Chondrocyte (in vitro differentiated cells): ENCODE measurements around the gene TDRD9. TPM values are rescaled to one million over a fixed set of nuclear protein-coding genes. Genes with fewer than 3 reads are reported as not detected.

Experiments
- DNase-seq: peaks from one replicate; pipeline ENCODE4 v3.0.0; 2021; ENCODE audit warnings: mixed read lengths, low spot score
- H3K27ac Mint-ChIP-seq: one replicate; pipeline ENCODE4 v1.8.0; 2021; ENCODE audit warnings: mild to moderate bottlenecking, moderate library complexity, mixed read lengths; ENCODE audit not compliant: unreplicated experiment
- H3K27me3 Mint-ChIP-seq: 2 replicates; pipeline ENCODE4 v1.8.0; 2021; ENCODE audit warnings: low read depth, mixed read lengths
- H3K36me3 Mint-ChIP-seq: 2 replicates; pipeline ENCODE4 v1.8.0; 2021; ENCODE audit warnings: low read depth, mixed read lengths
- H3K4me1 Mint-ChIP-seq: 2 replicates; pipeline ENCODE4 v1.8.0; 2021; ENCODE audit warnings: low read depth, mild to moderate bottlenecking, mixed read lengths
- H3K4me3 Mint-ChIP-seq: one replicate; pipeline ENCODE4 v1.8.0; 2021; ENCODE audit warnings: mild to moderate bottlenecking, moderate library complexity, mixed read lengths; ENCODE audit not compliant: unreplicated experiment
- H3K9me3 Mint-ChIP-seq: 2 replicates; pipeline ENCODE4 v1.8.0; 2021; ENCODE audit warnings: low read depth, mixed read lengths
- total RNA-seq: library from RNA; stranded (reverse); gene quantifications from 3 replicates; pipeline ENCODE4 v1.2.1, GENCODE V29; 2021
- TF ChIP-seq, protein P1 (sequence below): fragments of 200-600 bp; sonication (generic); IDR thresholded peaks from 2 replicates; pipeline ENCODE4 v1.5.0; 2021; ENCODE audit warnings: antibody characterized with exemption, mild to moderate bottlenecking, moderate library complexity

TDRD9 gene
- total RNA-seq, 1 donor from 2014 or later = not detected

DNA sequence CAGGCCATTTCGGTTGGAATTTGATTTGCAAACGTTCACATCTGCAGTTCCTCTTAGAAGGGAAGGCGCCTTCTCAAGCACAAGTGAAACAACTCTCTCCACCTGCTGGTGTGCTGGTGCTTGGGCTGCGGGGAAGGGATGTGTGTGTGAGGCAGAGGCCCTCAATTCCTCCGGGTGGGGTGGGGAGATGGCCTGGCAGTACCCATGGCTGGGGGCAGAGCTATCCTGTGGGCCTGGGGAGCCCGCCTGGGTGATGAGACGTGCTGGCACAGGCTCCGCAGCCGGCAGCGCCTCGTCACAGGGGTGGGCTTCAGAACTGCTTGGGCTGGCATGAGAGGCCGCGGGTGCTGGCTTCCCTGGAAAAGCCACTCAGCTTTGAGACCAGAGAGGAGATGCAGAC, 28.9 kb upstream of the TDRD9 start:
- peaks cover 2% of the 10 kb centered on the region for H3K36me3 Mint-ChIP-seq
- no peaks in the 10 kb centered on the region for H3K4me1 Mint-ChIP-seq
- no peak for DNase-seq
- no peaks in the 10 kb centered on the region for H3K9me3 Mint-ChIP-seq
- H3K27me3 Mint-ChIP-seq = peaks cover 2% of the 10 kb centered on the region
- no peak overlapping the region for H3K4me3 Mint-ChIP-seq
- TF ChIP-seq, protein P1, sequence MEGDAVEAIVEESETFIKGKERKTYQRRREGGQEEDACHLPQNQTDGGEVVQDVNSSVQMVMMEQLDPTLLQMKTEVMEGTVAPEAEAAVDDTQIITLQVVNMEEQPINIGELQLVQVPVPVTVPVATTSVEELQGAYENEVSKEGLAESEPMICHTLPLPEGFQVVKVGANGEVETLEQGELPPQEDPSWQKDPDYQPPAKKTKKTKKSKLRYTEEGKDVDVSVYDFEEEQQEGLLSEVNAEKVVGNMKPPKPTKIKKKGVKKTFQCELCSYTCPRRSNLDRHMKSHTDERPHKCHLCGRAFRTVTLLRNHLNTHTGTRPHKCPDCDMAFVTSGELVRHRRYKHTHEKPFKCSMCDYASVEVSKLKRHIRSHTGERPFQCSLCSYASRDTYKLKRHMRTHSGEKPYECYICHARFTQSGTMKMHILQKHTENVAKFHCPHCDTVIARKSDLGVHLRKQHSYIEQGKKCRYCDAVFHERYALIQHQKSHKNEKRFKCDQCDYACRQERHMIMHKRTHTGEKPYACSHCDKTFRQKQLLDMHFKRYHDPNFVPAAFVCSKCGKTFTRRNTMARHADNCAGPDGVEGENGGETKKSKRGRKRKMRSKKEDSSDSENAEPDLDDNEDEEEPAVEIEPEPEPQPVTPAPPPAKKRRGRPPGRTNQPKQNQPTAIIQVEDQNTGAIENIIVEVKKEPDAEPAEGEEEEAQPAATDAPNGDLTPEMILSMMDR = no peak
- no peak overlapping the region for H3K27ac Mint-ChIP-seq

DNA sequence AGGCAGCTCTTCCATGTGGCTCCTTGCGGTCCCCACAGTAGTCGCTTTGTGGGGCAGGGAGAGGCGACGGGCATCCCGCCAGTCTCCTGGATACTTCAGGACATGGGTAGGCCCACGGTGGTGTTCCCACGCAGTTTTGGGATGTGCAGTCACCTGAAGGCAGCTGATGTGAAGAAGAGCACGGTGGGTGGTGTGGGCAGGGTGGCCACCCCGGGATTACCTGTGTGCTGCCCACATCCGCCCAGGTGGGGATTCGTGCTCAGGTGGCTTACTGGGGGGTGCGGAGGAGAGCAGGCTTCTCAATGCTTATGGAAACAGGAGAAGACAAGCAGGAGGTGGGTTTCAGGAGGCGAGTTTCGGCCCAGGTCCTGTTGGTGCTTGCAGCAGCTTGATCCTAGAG, 28.4 kb upstream of the TDRD9 start:
- H3K4me1 Mint-ChIP-seq = no peaks in the 10 kb centered on the region
- peaks cover 2% of the 10 kb centered on the region for H3K27me3 Mint-ChIP-seq
- H3K9me3 Mint-ChIP-seq = no peaks in the 10 kb centered on the region
- H3K27ac Mint-ChIP-seq = no peak overlapping the region
- no peak for DNase-seq
- TF ChIP-seq, protein P1 = no peak
- H3K4me3 Mint-ChIP-seq = no peak overlapping the region
- peaks cover 2% of the 10 kb centered on the region for H3K36me3 Mint-ChIP-seq

- peaks cover 2% of the 10 kb centered on the region for H3K27me3 Mint-ChIP-seq
- H3K36me3 Mint-ChIP-seq = no peaks in the 10 kb centered on the region
- H3K4me3 Mint-ChIP-seq = no peak overlapping the region
- no peaks in the 10 kb centered on the region for H3K4me1 Mint-ChIP-seq
- no peak for DNase-seq
- TF ChIP-seq, protein P1 = no peak
- H3K27ac Mint-ChIP-seq = no peak overlapping the region
- no peaks in the 10 kb centered on the region for H3K9me3 Mint-ChIP-seq
Observed at GRCh38 chr14:103904493-103905107, 23.7 kb upstream of the TDRD9 start.

DNA sequence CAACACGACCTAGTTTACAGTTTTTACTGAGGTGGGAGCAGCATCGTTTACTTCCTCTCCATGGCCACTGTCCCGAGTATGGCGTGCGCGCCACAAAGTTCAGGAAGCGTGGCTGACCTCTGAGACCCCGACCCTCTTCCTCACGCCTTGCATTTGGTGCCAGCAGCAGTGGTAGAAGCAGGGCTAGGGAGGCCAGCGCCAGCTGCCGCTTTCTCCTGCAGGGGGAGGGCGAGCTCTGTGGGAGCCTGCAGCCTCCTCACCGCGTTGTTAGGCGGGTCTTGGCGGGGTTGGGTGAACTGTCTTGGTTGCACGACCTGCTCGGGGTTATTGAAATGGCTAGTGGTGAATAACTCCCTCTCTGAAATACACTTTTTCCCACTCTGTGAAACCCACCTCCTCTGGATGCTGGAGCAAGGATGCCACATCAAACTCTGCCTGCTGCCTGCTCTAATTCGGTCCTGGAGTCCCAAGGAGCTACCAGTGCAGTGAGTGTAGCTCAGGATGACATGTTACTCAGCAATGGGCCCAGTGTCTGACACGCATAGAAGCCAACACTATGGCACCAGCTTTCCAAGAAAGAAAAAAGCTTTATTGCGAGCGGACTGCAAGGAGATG, 22.3 kb upstream of the TDRD9 start:
- no peak for DNase-seq
- peaks cover 6% of the 10 kb centered on the region for H3K4me1 Mint-ChIP-seq
- H3K9me3 Mint-ChIP-seq = no peaks in the 10 kb centered on the region
- H3K27ac Mint-ChIP-seq = no peak overlapping the region
- TF ChIP-seq, protein P1 = peak; percentile 40
- H3K4me3 Mint-ChIP-seq = no peak overlapping the region
- H3K36me3 Mint-ChIP-seq = no peaks in the 10 kb centered on the region
- H3K27me3 Mint-ChIP-seq = no peaks in the 10 kb centered on the region

GRCh38 chr14:103908580-103908979, 19.7 kb upstream of the TDRD9 start:
- no peaks in the 10 kb centered on the region for H3K9me3 Mint-ChIP-seq
- peaks cover 6% of the 10 kb centered on the region for H3K4me1 Mint-ChIP-seq
- no peak overlapping the region for H3K4me3 Mint-ChIP-seq
- no peaks in the 10 kb centered on the region for H3K27me3 Mint-ChIP-seq
- H3K27ac Mint-ChIP-seq = no peak overlapping the region
- TF ChIP-seq, protein P1 = no peak
- no peaks in the 10 kb centered on the region for H3K36me3 Mint-ChIP-seq
- DNase-seq = no peak
